SHP77 (cell line): ENCODE results near the gene AVPR2.

ENCODE experiments used
- DNase-seq, 2 experiments: peaks; one replicate each; lab custom pipeline; 2025; lab: John Stamatoyannopoulos, UW

AVPR2 gene

DNA sequence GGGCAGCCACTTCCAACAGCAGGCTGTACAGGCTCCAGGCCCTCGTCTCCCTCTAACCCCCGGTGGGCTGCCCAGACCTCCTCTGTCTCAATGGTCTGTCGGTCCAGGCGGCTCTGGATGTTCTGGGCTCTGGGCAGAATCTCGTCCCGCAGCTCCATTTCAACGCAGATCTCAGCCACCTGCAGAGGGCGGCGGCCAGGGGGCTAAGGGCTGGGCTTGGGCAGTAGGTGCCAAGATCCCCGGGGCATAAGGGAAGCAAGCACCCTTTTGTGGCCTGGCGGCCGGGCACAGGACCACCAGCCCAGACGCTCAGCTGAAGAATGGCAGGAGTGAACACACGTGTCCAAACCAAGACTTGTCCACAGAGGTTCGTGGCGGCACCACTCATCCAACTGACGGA is 9.2 kb downstream of the AVPR2 start:
- DNase-seq, result no peak

DNA sequence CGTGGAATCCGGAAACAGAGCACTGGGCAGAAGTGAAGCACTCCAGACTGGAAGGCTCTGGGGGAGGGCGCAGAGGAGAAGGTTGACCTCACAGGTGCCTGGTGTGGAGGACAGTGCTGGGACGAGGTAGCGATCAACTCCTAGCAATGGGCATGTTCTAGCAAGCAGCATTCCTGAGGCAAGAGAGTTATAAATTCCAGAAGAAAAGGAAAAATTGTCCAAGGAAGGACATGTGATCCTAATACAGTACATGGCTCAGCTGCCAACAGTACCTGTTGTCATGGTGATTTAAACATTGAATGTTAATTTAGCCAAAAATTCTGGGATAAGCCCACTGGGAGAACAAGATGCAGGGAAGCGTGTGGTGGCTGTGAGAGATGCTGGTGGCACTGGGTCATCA is 13.4 kb downstream of the AVPR2 start:
- no peak for DNase-seq

DNA sequence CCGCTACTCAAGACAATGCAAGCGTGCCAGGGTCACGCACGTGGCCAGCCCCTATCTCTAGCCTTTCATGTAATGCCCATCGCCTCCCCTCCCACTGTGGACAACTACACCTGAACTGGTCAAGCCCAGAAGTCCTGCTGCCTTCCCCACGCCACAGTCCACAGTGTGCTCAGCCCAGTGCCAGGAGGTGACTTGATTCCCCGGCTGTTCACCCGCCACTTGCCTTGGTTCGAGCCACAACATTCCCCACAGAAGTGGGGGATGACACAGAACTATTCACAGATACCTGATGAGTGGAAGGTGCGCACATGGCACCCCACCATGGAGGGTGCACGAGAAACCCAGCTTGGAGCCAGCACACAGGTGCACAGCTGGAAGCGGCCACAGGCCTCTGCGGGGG is 14.8 kb downstream of the AVPR2 start:
- no peak for DNase-seq

DNA sequence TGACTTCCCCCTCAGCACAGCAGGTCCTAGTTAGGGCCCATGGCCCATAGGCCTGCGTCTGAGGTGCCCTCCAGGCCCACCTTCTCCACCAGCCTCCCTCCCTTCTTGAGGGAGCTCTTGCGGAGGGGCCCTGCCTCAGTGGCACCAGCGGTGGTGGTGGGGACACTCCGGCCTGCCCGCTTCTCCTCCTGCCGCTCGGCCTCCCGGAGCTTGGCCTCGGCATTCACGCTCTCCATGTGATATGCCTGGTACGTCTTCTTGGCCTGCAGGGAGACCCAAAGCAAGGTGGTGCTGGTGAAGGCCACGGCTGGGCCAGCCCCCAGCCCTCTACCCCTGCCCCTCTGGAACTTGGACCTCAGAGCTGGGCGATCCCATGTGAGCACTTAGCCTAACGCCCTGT is 16.1 kb downstream of the AVPR2 start:
- DNase-seq, result no peak

DNA sequence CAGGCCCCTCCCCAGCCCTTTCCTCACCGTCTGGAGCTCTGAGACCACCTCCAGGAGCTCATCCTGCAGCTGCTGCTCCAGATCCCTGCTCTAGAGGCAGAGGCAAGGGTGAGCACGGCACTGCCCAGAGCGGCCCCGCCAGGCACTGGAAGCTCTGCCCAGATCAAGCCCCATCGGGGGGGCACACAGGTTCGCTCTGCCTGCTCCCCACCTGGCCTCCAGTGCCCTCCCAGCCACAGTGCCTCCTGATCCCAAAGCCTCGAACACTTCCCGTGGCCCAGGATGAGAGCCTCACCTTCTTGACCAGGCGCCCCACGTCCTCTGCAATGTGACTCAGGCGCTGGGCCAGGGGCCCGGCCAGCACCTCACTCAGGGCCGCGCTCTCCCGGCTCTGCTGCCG is 16.6 kb downstream of the AVPR2 start:
- DNase-seq, result no peak

DNA sequence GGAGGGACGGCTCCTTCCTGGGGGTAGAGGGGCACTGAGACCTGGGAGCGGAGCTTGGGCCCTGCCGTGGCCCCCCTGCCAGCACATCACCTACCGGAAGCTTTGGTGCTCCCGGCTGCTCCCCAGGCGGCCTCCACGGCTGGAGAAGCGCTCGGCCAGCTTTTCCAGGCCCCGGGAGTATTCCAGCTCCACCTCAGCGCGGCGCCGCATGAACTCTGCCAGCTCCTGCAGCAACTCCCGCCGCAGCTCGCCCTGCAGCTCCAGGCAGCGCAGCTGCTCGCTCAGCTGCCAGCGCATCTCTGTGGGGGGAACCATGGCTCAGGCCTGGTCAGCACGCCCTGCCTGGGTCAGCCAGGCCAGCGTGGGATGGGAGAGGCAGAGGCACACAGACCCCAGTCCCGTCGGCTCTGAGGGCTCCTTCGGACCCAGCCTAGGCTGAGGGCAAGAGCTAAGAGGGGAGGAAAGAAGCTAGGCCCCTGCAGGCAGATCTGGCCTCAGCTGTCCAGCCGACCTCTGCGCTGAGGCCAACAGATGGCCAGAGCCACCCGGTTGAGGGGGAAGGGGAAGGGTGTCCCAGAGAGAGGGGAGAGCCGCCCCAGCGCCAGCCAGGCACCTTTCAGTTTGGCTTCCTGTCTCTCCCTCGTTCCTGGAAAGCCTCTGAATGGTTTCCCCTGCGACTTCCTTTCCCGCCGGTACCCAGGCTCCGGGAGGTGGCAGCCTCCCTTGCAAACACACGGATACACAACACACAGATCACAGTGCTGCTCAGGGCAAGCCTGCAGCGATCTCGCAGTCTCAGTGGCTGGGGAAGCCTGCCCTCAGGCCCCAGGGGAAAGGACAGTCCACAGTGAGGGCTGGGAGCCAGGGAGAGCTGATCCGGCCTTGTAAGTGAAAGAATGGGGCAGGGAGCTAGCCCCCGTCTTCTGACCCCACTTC is 17.3 kb downstream of the AVPR2 start:
- no peak for DNase-seq

DNA sequence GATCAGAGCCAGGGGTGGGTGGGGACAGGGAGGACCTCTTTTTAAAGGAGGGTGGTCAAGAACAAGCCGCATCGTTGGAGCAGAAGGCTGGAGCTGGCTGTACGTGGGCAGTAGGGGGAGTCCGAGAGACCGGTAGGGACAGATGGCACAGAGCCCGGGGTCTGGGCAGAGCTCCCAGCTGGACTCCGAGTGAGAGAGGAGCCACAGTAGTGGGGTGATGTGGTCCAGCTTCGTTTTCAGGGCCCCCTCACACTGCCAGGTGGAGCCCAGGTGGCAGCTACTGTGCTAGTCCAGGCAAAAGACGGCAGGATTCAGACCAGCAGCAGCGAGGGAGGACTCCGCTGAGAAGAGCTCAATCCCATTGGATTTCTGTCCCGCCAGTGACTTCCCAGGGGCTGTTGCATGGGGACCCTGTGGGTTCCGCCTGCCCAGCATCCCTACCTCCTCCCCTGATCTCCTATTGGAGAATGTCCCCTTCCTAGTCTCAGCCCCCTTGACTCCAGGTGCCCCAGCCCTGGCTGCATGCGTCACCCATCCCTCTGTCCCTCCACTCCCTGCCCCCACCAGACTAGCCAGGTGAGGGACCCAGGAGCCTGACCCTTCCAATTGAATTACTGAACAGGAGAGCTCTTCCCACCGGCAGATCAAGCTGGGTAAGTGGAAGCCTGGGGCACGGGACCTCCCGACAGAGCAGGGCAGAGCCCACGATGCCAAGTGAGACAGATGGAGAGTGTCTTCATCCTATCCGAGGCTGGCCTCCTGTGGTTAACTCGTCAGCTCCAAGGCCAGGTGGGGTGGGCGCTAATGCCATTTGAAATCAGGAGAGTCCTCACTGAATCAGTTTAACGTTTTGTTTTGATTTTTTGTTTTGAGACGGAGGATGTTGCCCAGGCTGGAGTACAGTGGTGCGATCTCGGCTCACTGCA is 18.7 kb downstream of the AVPR2 start:
- DNase-seq, result peak in 1 of 2 experiments; percentile 36

DNA sequence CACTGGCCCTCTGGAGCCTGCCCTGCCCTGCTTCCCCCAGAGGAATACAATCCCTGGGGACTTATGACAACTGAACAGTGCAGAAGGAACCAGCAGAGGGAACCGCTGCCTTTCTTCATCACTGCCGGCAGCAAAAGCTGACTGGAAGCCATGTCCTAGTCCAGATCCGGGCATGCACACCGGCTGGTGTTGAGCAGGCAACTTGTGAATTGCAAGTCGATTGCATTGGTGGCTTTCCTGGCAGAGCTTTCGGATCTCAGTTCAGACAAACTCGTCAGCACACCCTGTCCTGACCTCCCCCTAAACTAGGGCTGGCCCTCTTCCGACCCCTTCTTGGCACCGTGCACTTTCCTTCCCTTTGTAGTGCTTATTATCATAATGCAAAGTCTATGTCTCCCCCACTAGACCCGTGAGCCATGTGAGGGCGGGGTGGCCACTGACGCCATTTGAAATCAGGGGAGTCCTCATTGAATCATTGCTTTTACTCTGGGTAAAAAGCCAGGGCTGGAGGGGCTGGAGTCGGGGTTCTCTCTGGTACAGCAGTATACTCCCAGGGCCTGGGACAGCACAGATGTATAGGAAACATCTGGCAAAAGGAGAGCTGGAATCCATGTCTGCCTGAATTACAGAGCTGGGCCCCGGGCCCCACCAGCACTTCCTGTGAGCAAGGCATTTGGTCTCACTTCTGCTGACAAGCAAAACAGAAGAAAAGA is 19.8 kb downstream of the AVPR2 start:
- DNase-seq, result peak; percentile 33 to 46

DNA sequence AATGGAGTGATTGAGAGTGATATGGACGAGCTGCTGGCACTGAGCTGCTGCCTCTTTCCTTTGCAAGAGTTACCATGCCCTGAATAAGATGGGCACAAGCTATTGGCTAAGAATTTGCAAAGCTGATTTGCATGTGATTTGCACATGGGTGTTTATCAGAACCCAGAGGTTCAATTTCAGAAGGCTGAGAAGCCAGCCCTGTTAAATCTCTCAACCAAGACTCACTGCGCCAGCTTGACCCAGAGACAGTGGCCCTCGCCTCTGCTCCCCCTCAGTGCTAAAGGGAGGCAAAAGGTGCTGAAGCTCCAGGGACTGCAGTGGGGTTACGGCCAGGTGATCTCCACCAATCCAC is 20.9 kb downstream of the AVPR2 start:
- no peak for DNase-seq

DNA sequence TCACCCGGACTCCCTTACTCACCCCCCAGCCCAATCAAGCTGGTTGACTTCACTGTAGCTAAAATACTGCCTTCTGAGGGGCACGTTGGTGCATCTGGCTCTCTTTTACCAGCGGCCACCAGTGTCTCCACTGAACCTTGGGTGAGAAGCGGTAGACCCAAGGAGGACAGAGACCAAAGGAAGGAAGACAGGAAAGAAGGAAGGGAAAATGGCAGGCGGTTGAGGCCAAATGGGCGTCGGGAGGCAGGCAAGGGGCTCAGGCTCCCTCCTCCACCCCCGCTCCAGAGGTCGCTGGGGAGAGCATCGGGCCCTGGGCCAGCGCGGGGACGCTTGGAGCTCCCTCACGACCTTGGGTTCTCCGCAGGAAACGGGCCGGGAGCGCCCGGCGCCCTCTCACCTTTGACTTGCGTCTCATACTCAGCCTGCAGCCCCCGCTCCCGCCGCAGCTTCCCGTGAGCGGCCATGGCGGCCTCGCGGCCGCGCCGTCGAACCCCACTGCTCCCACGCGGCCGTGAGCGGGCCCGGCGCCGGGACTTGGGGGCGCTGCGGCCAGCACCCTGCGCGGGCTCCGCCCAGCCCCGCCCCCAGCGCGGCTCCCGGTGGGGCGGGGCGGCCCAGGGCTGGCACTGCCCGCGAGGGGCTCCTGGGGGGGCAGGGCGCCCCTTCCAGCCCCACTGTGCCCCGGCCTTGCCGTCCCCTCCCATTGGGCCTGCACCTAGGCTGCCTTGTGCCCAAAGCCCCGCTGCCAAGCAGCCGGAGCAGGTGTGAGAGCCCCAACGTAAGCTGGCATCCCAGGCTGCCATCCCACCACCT is 21.5 kb downstream of the AVPR2 start, which contains the start of gene ARHGAP4:
Gene ARHGAP4 (minus strand): TSS at position 526 of the 813 bp plus-strand sequence. CDS start 62 bp downstream, at position 464.
- DNase-seq, result no peak

DNA sequence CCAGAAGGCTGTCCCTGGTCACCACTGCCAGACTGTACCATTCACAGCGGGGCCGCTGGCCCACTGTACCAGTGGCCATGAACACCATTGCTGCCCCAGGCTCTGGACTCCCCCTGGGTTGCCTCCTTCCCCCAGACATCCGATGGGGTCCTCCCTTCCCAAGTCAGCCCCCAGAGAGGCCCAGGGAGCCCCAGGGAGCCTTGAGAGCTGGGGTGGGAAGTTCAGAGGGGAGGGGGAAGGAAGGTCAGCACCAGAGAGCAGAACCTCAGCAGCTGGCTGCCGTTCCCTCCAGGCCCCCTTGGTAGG is 22.0 kb downstream of the AVPR2 start:
- DNase-seq, result no peak

DNA sequence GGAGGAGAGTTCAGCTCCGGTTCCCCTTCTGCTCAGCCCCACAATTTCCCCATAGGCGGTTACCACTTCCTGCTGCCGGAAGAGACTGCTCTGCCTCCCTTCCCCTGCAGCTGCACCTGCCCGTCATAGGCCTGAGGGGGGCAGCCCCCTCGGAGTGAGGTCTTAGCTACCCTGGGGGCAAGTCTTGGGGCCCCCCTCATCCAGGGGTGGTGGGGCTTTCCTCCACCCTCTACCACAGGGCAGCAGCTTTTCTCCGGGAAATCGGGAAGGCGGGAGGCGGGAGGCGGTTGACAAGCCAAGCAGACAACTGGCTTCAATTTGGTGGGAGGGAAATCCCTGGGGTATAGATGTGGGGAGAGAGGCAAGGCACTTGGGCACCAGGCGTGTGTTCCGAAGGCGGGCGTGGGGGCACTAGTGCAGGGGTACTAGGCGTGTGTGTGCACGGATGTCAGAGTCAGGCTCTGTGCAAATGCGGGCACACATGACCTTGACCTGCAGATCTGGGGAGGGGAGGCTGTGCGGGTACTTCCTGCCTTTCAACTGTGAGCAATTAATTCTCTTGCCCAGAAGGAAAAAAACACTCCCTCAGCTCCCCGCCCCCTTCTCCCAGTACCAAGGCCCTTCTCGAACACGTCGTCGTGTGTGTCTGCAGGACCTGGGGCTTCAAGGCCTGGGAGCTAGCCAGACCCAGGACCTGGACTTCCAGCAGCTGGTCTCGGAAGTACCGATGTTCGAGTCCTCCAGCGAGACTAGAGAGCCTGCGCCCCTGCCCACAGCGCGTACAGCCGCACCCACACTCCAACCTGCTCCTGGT is 22.6 kb downstream of the AVPR2 start:
- peak; percentile 33 to 37 for DNase-seq

DNA sequence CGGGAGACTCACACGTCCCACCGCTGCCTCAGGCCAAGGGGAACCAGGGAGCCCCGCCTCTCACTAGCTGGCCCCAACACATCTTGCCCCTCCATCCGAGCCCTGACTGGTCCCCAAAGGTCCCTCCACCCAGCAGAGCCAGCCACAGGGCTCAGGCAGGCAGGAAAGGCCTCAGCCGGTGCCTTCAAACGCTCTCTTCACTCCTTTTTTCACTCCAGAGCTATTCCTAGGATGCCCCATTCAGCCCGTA is 23.1 kb downstream of the AVPR2 start:
- DNase-seq, result no peak

DNA sequence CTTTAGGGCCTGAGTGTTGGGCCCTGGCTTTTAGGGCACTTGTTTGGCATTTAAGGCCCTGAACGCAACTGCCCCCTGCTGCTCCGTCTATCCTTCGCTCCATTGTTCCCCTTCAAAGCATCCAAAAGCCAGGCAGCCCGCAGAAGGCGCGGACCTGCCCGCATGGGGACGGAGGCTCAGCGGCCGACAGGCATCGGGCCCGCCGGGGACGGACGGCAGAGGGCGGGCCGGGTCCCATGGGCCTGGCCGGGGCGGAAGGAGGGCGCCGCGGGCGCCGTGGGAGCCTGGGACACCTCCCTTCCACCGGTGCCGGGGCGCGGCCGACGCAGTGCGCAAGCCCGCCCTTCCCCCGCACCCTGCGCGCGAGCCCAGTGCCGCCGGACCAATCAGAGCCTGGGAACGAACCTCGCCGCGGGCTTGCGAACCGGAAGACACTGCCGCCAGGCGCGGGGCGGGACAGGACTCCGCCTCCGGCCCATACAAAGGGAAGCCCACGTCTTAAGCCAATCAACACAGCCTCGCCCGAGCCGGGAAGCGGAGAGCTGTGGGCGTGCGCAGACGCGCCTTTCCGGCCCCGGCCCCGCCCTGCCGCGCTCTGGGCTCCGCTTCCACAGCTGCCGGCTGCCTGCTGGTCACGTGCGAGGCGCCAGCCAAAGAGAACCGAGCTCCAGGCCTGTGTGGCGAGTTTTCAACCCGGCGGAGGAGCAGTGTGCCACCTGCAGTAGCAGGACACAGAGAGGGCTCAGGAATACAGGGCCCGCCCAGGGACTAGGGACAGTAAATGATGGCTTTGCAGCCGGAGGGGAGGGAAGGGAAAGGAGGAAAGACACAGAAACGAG is 23.7 kb downstream of the AVPR2 start:
- DNase-seq, result peak; percentile 83 to 93

DNA sequence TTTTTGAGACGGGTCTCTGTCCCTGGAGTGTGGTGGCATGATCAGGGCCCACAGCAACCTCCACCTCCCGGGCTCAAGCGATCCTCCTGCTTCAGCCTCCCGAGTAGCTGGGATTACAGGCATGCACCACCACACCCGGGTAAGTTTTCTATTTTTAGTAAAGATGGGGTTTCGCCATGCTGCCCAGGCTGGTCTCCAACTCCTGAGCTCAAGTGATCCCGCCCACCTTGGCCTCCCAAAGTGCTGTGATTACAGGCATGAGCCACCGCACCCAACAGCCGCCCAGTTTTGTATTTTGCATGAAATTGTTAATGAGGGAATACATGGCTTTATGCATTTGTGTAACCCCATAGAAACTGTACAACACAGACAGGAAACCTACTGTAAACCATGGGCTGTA is 24.4 kb downstream of the AVPR2 start:
- DNase-seq, result no peak

DNA sequence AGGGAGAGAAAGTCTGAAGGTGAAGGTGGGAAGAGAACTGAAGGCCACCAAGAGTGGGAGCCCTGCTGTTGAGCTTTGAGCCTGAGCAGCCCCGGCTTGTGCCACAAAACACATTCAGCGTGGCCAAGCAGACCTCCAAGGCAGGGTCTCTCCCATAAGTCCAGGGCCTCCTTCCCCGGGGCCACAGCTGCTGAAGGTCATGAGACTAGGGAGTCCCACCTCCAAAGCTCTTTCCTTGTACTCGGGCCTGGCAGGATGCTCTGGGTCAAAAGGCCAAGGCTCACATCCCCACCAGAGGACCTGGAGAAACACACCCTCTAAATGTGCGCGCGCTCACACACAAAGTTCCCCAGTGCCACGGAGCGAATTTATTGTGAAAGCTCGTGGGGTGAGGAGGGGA is 25.1 kb downstream of the AVPR2 start:
- no peak for DNase-seq

DNA sequence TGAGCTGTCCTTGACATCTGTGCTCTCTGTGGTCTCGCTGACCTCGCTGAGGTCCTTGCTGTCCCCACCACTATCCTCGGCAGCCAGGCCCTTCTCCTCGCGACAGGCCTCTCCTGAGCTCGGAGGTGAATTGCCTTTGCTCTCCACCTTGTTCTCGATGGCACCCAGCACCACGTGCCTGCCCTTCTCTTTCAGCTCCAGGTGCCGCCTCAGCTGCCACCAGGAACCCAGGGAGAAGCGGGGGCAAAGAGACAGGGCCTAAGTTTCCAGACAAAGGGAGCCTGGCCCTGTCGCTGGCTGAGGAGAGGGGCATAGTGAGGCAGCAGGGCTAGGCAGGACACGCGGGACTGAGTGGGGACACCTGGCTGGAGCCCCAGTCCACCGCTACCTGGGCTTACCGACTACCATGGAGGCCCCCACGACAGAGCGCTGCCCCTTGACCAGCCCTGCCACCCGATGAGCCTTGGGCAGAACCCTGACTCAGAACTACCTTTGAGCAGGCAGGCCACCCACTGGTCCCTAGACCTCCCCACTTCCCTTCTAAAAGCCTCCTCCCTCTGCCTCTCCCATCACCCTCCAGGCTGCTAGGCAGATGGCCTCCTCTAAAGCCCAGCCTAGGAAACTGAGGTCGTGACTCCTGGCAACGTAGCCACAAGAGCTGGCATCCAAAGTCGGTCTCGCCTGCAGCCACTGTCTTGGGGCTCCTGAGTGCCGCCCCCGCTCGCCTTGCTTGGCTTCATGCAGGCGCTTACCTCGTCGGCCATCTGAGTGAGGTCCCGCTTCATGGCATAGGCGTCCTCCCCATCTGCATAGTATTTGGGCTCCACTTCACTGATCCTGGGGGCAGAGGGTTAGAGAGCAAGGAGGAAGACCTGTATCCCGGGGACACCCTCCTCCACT is 25.8 kb downstream of the AVPR2 start:
- no peak for DNase-seq

DNA sequence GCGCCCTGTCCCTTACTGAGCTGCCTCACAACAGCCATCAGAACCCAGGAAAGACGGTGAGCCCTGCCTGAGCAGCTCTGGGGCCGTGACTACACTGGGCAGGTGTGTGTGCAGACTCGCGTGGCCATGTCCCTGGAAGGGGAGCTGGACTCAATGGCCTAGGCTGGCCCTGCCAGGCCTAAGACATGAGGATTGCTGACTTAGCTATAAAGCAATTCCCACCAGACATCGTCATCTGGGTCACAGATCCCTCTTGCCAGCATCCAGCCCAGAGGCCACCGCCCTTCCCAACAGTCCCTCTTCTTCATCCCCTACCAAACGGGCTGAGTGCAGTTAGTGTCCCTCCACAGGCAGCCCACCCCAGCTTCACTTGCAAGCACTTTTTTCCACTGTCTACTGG is 26.7 kb downstream of the AVPR2 start:
- DNase-seq, result no peak

DNA sequence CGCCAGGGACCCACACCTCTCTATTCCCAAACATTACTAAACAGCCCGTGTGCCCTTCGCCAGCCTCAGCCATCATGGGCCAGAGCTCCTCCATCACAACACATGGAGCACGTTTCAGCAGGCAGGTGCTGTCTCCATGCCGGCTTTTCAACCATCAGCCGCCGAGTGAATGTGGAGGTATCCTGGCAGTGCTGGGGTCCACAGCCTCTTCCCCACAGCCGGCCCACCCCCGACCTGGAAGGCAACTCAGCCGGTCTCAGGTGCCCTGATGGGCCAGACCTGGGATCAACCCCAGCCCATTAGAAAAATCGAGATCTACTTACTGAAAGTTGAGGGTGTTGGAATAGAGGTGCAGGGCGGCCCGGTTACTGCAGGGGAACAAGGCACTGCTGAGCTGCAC is 27.3 kb downstream of the AVPR2 start:
- no peak for DNase-seq
